ENCODE data around the gene DOK3. TPM values are rescaled to one million over a fixed set of nuclear protein-coding genes. Genes with fewer than 3 reads are reported as not detected.

The DOK3 gene
- total RNA-seq, 1 experiment from 2014 or later: 138 TPM

- Histone ChIP-seq H3K4me2 (ENCODE audit: low read depth, low read length, poor library complexity, severe bottlenecking) (no peak overlapping the region), H3K27me3 (ENCODE audit: low read length) (no peaks in the 10 kb centered on the region), H3K36me3 (ENCODE audit: insufficient read depth, low read length) (peaks cover 10% of the 10 kb centered on the region), H3K9ac (ENCODE audit: low read length) (no peak overlapping the region), H3K9me2 (replicated peaks; ENCODE audit: insufficient read depth, low read length) (no peaks in the 10 kb centered on the region), H2AFZ (ENCODE audit: low read length) (no peak overlapping the region), H3K27ac (ENCODE audit: low read length) (no peak overlapping the region), H3K9me3 (ENCODE audit: low read length) (no peaks in the 10 kb centered on the region), H4K20me1 (ENCODE audit: insufficient read depth, low read depth, low read length) (no peaks in the 10 kb centered on the region; the same call in 1 of the 2 replicates), H3K4me1 (ENCODE audit: low read length) (peaks cover 25% of the 10 kb centered on the region), H3K79me2 (ENCODE audit: low read length) (peaks cover 23% of the 10 kb centered on the region), H3K4me3 (ENCODE audit: low read length) (no peak overlapping the region)
- DNase-seq: no peak
Measured at GRCh38 chr5:177470759-177471536, 38.7 kb downstream of the DOK3 start.

- Histone ChIP-seq H3K4me3 (ENCODE audit: low read length) (no peak overlapping the region), H3K36me3 (ENCODE audit: insufficient read depth, low read length) (peaks cover 15% of the 10 kb centered on the region), H3K27me3 (ENCODE audit: low read length) (no peaks in the 10 kb centered on the region), H3K9ac (ENCODE audit: low read length) (no peak overlapping the region), H3K79me2 (ENCODE audit: low read length) (peaks cover 23% of the 10 kb centered on the region), H3K4me2 (ENCODE audit: low read depth, low read length, poor library complexity, severe bottlenecking) (no peak overlapping the region), H3K9me3 (ENCODE audit: low read length) (no peaks in the 10 kb centered on the region), H3K27ac (ENCODE audit: low read length) (no peak overlapping the region), H3K4me1 (ENCODE audit: low read length) (peaks cover 20% of the 10 kb centered on the region), H4K20me1 (ENCODE audit: insufficient read depth, low read depth, low read length) (no peaks in the 10 kb centered on the region; the same call in 1 of the 2 replicates), H3K9me2 (replicated peaks; ENCODE audit: insufficient read depth, low read length) (no peaks in the 10 kb centered on the region), H2AFZ (ENCODE audit: low read length) (no peak overlapping the region)
- DNase-seq: no peak
Measured at GRCh38 chr5:177469750-177470525, 39.7 kb downstream of the DOK3 start.

GRCh38 chr5:177468685-177469628 is 40.7 kb downstream of the DOK3 start:
- H3K79me2 ChIP-seq (ENCODE audit: low read length): peaks cover 23% of the 10 kb centered on the region
- H3K27me3 ChIP-seq (ENCODE audit: low read length): no peaks in the 10 kb centered on the region
- H3K4me1 ChIP-seq (ENCODE audit: low read length): peaks cover 12% of the 10 kb centered on the region
- H3K9me2 ChIP-seq (replicated peaks; ENCODE audit: insufficient read depth, low read length): no peaks in the 10 kb centered on the region
- H3K9me3 ChIP-seq (ENCODE audit: low read length): no peaks in the 10 kb centered on the region
- no peak overlapping the region for H2AFZ ChIP-seq (ENCODE audit: low read length)
- H3K27ac ChIP-seq (ENCODE audit: low read length): no peak overlapping the region
- no peak for DNase-seq
- no peak overlapping the region for H3K9ac ChIP-seq (ENCODE audit: low read length)
- H3K4me3 ChIP-seq (ENCODE audit: low read length): no peak overlapping the region
- H3K36me3 ChIP-seq (ENCODE audit: insufficient read depth, low read length): peaks cover 15% of the 10 kb centered on the region
- no peak overlapping the region for H3K4me2 ChIP-seq (ENCODE audit: low read depth, low read length, poor library complexity, severe bottlenecking)
- H4K20me1 ChIP-seq (ENCODE audit: insufficient read depth, low read depth, low read length): no peaks in the 10 kb centered on the region; the same call in 1 of the 2 replicates

- no peak overlapping the region for H3K9ac ChIP-seq (ENCODE audit: low read length)
- no peaks in the 10 kb centered on the region for H3K9me2 ChIP-seq (replicated peaks; ENCODE audit: insufficient read depth, low read length)
Measured at GRCh38 chr5:177468329-177468684, 41.3 kb downstream of the DOK3 start.

GRCh38 chr5:177467436-177467835 is 42.2 kb downstream of the DOK3 start:
- H3K4me3 ChIP-seq (ENCODE audit: low read length): no peak overlapping the region
- DNase-seq: no peak

More at GRCh38 chr5:177468329-177468684, 41.3 kb downstream of the DOK3 start:
- H3K9me3 ChIP-seq (ENCODE audit: low read length): no peaks in the 10 kb centered on the region
- no peak overlapping the region for H3K27ac ChIP-seq (ENCODE audit: low read length)
- no peak overlapping the region for H2AFZ ChIP-seq (ENCODE audit: low read length)
- peaks cover 23% of the 10 kb centered on the region for H3K79me2 ChIP-seq (ENCODE audit: low read length)
- H3K36me3 ChIP-seq (ENCODE audit: insufficient read depth, low read length): peaks cover 15% of the 10 kb centered on the region
- H3K4me2 ChIP-seq (ENCODE audit: low read depth, low read length, poor library complexity, severe bottlenecking): no peak overlapping the region
- no peaks in the 10 kb centered on the region; the same call in 1 of the 2 replicates for H4K20me1 ChIP-seq (ENCODE audit: insufficient read depth, low read depth, low read length)
- no peak overlapping the region for H3K4me3 ChIP-seq (ENCODE audit: low read length)
- H3K27me3 ChIP-seq (ENCODE audit: low read length): no peaks in the 10 kb centered on the region
- H3K4me1 ChIP-seq (ENCODE audit: low read length): peaks cover 11% of the 10 kb centered on the region
- DNase-seq: no peak

GRCh38 chr5:177466861-177467260 is 42.8 kb downstream of the DOK3 start:
- Histone ChIP-seq H3K27ac (ENCODE audit: low read length) (no peak overlapping the region), H3K9me2 (replicated peaks; ENCODE audit: insufficient read depth, low read length) (no peaks in the 10 kb centered on the region)

More at GRCh38 chr5:177467436-177467835, 42.2 kb downstream of the DOK3 start:
- no peaks in the 10 kb centered on the region for H3K9me2 ChIP-seq (replicated peaks; ENCODE audit: insufficient read depth, low read length)
- no peak overlapping the region for H3K9ac ChIP-seq (ENCODE audit: low read length)
- no peaks in the 10 kb centered on the region for H3K27me3 ChIP-seq (ENCODE audit: low read length)
- no peak overlapping the region for H3K4me2 ChIP-seq (ENCODE audit: low read depth, low read length, poor library complexity, severe bottlenecking)
- H3K9me3 ChIP-seq (ENCODE audit: low read length): no peaks in the 10 kb centered on the region
- peaks cover 10% of the 10 kb centered on the region for H3K4me1 ChIP-seq (ENCODE audit: low read length)
- no peaks in the 10 kb centered on the region; the same call in 1 of the 2 replicates for H4K20me1 ChIP-seq (ENCODE audit: insufficient read depth, low read depth, low read length)
- H3K79me2 ChIP-seq (ENCODE audit: low read length): peaks cover 21% of the 10 kb centered on the region
- no peak overlapping the region for H2AFZ ChIP-seq (ENCODE audit: low read length)
- peaks cover 15% of the 10 kb centered on the region for H3K36me3 ChIP-seq (ENCODE audit: insufficient read depth, low read length)
- no peak overlapping the region for H3K27ac ChIP-seq (ENCODE audit: low read length)

GRCh38 chr5:177465044-177465443 is 44.6 kb downstream of the DOK3 start:
- Histone ChIP-seq H3K9ac (ENCODE audit: low read length) (no peak overlapping the region), H3K79me2 (ENCODE audit: low read length) (no peaks in the 10 kb centered on the region), H3K4me3 (ENCODE audit: low read length) (no peak overlapping the region), H3K27me3 (ENCODE audit: low read length) (no peaks in the 10 kb centered on the region), H3K4me2 (ENCODE audit: low read depth, low read length, poor library complexity, severe bottlenecking) (no peak overlapping the region), H3K36me3 (ENCODE audit: insufficient read depth, low read length) (peaks cover 15% of the 10 kb centered on the region), H3K4me1 (ENCODE audit: low read length) (no peaks in the 10 kb centered on the region), H2AFZ (ENCODE audit: low read length) (no peak overlapping the region), H3K9me2 (replicated peaks; ENCODE audit: insufficient read depth, low read length) (no peaks in the 10 kb centered on the region), H4K20me1 (ENCODE audit: insufficient read depth, low read depth, low read length) (no peaks in the 10 kb centered on the region), H3K27ac (ENCODE audit: low read length) (no peak overlapping the region), H3K9me3 (ENCODE audit: low read length) (no peaks in the 10 kb centered on the region)
- no peak for DNase-seq

More at GRCh38 chr5:177466861-177467260, 42.8 kb downstream of the DOK3 start:
- Histone ChIP-seq H3K4me2 (ENCODE audit: low read depth, low read length, poor library complexity, severe bottlenecking) (no peak overlapping the region), H2AFZ (ENCODE audit: low read length) (no peak overlapping the region), H3K36me3 (ENCODE audit: insufficient read depth, low read length) (peaks cover 15% of the 10 kb centered on the region), H3K9ac (ENCODE audit: low read length) (no peak overlapping the region), H3K4me1 (ENCODE audit: low read length) (peaks cover 5% of the 10 kb centered on the region), H3K27me3 (ENCODE audit: low read length) (no peaks in the 10 kb centered on the region), H4K20me1 (ENCODE audit: insufficient read depth, low read depth, low read length) (no peaks in the 10 kb centered on the region), H3K79me2 (ENCODE audit: low read length) (peaks cover 15% of the 10 kb centered on the region), H3K4me3 (ENCODE audit: low read length) (no peak overlapping the region), H3K9me3 (ENCODE audit: low read length) (no peaks in the 10 kb centered on the region)
- DNase-seq: no peak
